Breast epithelium (tissue), 3 donors: ENCODE data around the gene MRAS.

Experiments used
- CTCF ChIP-seq, 3 donors: fragments of 450-650 bp; IDR thresholded peaks; one replicate each; pipeline ENCODE4 v1.5.1; 2016 to 2017; ENCODE audit warnings: antibody characterized with exemption in 3 of 3, mild to moderate bottlenecking in 3 of 3, moderate library complexity in 3 of 3
- POLR2A ChIP-seq: fragments of 450-650 bp; IDR thresholded peaks from one replicate; pipeline ENCODE4 v1.6.1; 2016; ENCODE audit warnings: antibody characterized with exemption, mild to moderate bottlenecking, moderate library complexity

GRCh38 chr3:138317687-138318086, 30.7 kb upstream of the MRAS start:
- TF ChIP-seq CTCF (IDR thresholded peaks at IDR 0.05), result no peak
- no peak for TF ChIP-seq POLR2A
